HL-60 (cell line): Measurements from ENCODE around the gene SERPINB7.

Experiments used
- DNase-seq, 2 experiments: peaks; one replicate each; pipeline ENCODE4 v3.0.0-alpha.2; 2010 to 2020; ENCODE audit warnings: low read depth in 1 of 2, low spot score in 1 of 2
- H3K27ac ChIP-seq: fragments of 250-450 bp; sonication (Bioruptor Pico); replicated peaks from 2 replicates; pipeline ENCODE4 v1.5.1; 2020; ENCODE audit warnings: mild to moderate bottlenecking, moderate library complexity
- H3K27me3 ChIP-seq: fragments of 250-450 bp; sonication (Bioruptor Pico); 2 replicates; pipeline ENCODE4 v1.5.1; 2021; ENCODE audit warnings: mild to moderate bottlenecking, moderate library complexity; ENCODE audit not compliant: insufficient read depth, poor library complexity, severe bottlenecking
- H3K4me3 ChIP-seq: replicated peaks from 2 replicates; pipeline ENCODE4 v1.5.1; 2011; ENCODE audit warnings: mild to moderate bottlenecking, control low read depth, low read length; ENCODE audit not compliant: insufficient read depth
- CTCF ChIP-seq: IDR thresholded peaks from one replicate; pipeline ENCODE4 v1.5.1; 2011; ENCODE audit warnings: low read length, control low read depth, inconsistent platforms; ENCODE audit not compliant: insufficient read depth
- GABPA ChIP-seq: IDR thresholded peaks from 2 replicates; pipeline ENCODE4 v1.6.1; 2012; ENCODE audit warnings: low read depth
- POLR2AphosphoS5 ChIP-seq: IDR thresholded peaks from 2 replicates; pipeline ENCODE4 v1.6.1; 2012; ENCODE audit warnings: low read depth
- REST ChIP-seq: IDR thresholded peaks from 2 replicates; pipeline ENCODE4 v1.6.1; 2012; ENCODE audit warnings: low read depth; ENCODE audit not compliant: insufficient replicate concordance
- SPI1 ChIP-seq: IDR thresholded peaks from 2 replicates; pipeline ENCODE4 v1.6.1; 2012; ENCODE audit warnings: low read depth, mild to moderate bottlenecking, borderline replicate concordance

The SERPINB7 gene

GRCh38 chr18:63818212-63818611 lies 43.0 kb downstream of the SERPINB7 start:
- DNase-seq, result no peak
- Histone ChIP-seq H3K4me3 (no peak overlapping the region), H3K27ac (no peak overlapping the region), H3K27me3 (no peaks in the 10 kb centered on the region)
- TF ChIP-seq REST, result no peak
- TF ChIP-seq CTCF, result no peak
- TF ChIP-seq POLR2AphosphoS5, result no peak
- no peak for TF ChIP-seq GABPA
- TF ChIP-seq SPI1, result no peak

GRCh38 chr18:63819786-63820185 lies 44.6 kb downstream of the SERPINB7 start:
- TF ChIP-seq REST (no peak), GABPA (no peak), CTCF (no peak), SPI1 (no peak), POLR2AphosphoS5 (no peak)
- DNase-seq, result no peak
- H3K27ac ChIP-seq, result no peak overlapping the region

GRCh38 chr18:63820694-63821093 lies 45.5 kb downstream of the SERPINB7 start:
- TF ChIP-seq POLR2AphosphoS5 (no peak), REST (no peak), SPI1 (no peak), GABPA (no peak), CTCF (no peak)
- no peak for DNase-seq
- no peak overlapping the region for H3K27ac ChIP-seq
- no peak overlapping the region for H3K4me3 ChIP-seq
- no peaks in the 10 kb centered on the region for H3K27me3 ChIP-seq

More at GRCh38 chr18:63819786-63820185, 44.6 kb downstream of the SERPINB7 start:
- Histone ChIP-seq H3K4me3 (no peak overlapping the region), H3K27me3 (no peaks in the 10 kb centered on the region)
